Measurements from ENCODE around the gene CYB561D1.

CYB561D1 gene

GRCh38 chr1:109534307-109534858 lies 40.5 kb downstream of the CYB561D1 start:
- CTCF ChIA-PET = interaction anchor here (0.6 to 1.7 kb wide), 3 partner anchors 12 to 44 kb away, joined by 3 to 10 read pairs (median 4); no protein-coding TSS in a partner anchor
- TF ChIP-seq ZNF384 (IDR thresholded peaks at IDR 0.05) (no peak), ELF4 (IDR thresholded peaks at IDR 0.05) (no peak), SP1 (IDR thresholded peaks at IDR 0.05) (no peak), BHLHE40 (IDR thresholded peaks at IDR 0.05; ENCODE audit: borderline replicate concordance) (no peak), FOXA1 (IDR thresholded peaks at IDR 0.05) (no peak), L3MBTL2 (conservative IDR thresholded peaks at IDR 0.05) (no peak), TARDBP (IDR thresholded peaks at IDR 0.05) (no peak)
- POLR2A ChIA-PET = interaction anchor here (0.7 to 1.3 kb wide), 2 partner anchors 39 to 582 kb away, joined by 3 to 4 read pairs; no protein-coding TSS in a partner anchor
- DNase-seq (ENCODE audit: extremely low spot score) = no peak

GRCh38 chr1:109535481-109535880 lies 41.6 kb downstream of the CYB561D1 start:
- no peak for DNase-seq (ENCODE audit: extremely low spot score)
- CTCF ChIA-PET = interaction anchor here (0.9 to 1.7 kb wide), 3 partner anchors 10 to 45 kb away, joined by 3 to 10 read pairs (median 4); no protein-coding TSS in a partner anchor
- POLR2A ChIA-PET = no interaction called here
- no peak for TF ChIP-seq NFRKB (IDR thresholded peaks at IDR 0.05)
- no peak for TF ChIP-seq FOXK2 (IDR thresholded peaks at IDR 0.05)
- TF ChIP-seq ZNF384 (IDR thresholded peaks at IDR 0.05) = no peak
- no peak for TF ChIP-seq CTBP1 (IDR thresholded peaks at IDR 0.05; ENCODE audit: borderline replicate concordance)

- POLR2A ChIA-PET = no interaction called here
- no peak for DNase-seq (ENCODE audit: extremely low spot score)
- TF ChIP-seq LEF1 (IDR thresholded peaks at IDR 0.05; ENCODE audit: borderline replicate concordance) (no peak), ZNF384 (IDR thresholded peaks at IDR 0.05) (no peak), TARDBP (IDR thresholded peaks at IDR 0.05) (no peak), ARNT (IDR thresholded peaks at IDR 0.05) (no peak), CTBP1 (IDR thresholded peaks at IDR 0.05; ENCODE audit: borderline replicate concordance) (no peak), FOXM1 (IDR thresholded peaks at IDR 0.05; ENCODE audit: borderline replicate concordance) (no peak), L3MBTL2 (conservative IDR thresholded peaks at IDR 0.05) (no peak), SUZ12 (IDR thresholded peaks at IDR 0.05) (no peak), BHLHE40 (IDR thresholded peaks at IDR 0.05; ENCODE audit: borderline replicate concordance) (no peak), ELF4 (IDR thresholded peaks at IDR 0.05) (no peak)
- CTCF ChIA-PET = interaction anchor here (0.9 to 1.7 kb wide), 2 partner anchors 33 to 46 kb away, joined by 3 to 10 read pairs; no protein-coding TSS in a partner anchor
Observed at GRCh38 chr1:109535971-109536491, 42.1 kb downstream of the CYB561D1 start.

GRCh38 chr1:109537450-109538178 lies 43.7 kb downstream of the CYB561D1 start:
- CTCF ChIA-PET = interaction anchor here (1.1 to 1.3 kb wide), 2 partner anchors 8 to 47 kb away, joined by 3 to 5 read pairs; no protein-coding TSS in a partner anchor
- POLR2A ChIA-PET = interaction anchor here (0.9 to 3.6 kb wide), 2 partner anchors 8 to 11 kb away, joined by 3 to 22 read pairs; partner anchors contain the start of gene GNAI3
- TF ChIP-seq TARDBP (IDR thresholded peaks at IDR 0.05) (no peak), LEF1 (IDR thresholded peaks at IDR 0.05; ENCODE audit: borderline replicate concordance) (no peak), ELF4 (IDR thresholded peaks at IDR 0.05) (no peak), SUZ12 (IDR thresholded peaks at IDR 0.05) (no peak), FOXK2 (IDR thresholded peaks at IDR 0.05) (no peak), CTBP1 (IDR thresholded peaks at IDR 0.05; ENCODE audit: borderline replicate concordance) (no peak), HDGF (IDR thresholded peaks at IDR 0.05; ENCODE audit: borderline replicate concordance) (no peak), ARNT (IDR thresholded peaks at IDR 0.05) (no peak), BHLHE40 (IDR thresholded peaks at IDR 0.05; ENCODE audit: borderline replicate concordance) (no peak)
- DNase-seq (ENCODE audit: extremely low spot score) = no peak

GRCh38 chr1:109538827-109539555 lies 45.1 kb downstream of the CYB561D1 start:
- ChIA-PET POLR2A (interaction anchor here (0.6 to 3.6 kb wide), 3 partner anchors 10 to 446 kb away, joined by 3 to 22 read pairs (median 4); partner anchors contain the start of genes AHCYL1, AMPD2, GNAI3 and GNAT2), CTCF (interaction anchor here (0.5 to 4.1 kb wide), 3 partner anchors 49 to 168 kb away, joined by 3 to 17 read pairs (median 4); no protein-coding TSS in a partner anchor)
- no peak for DNase-seq (ENCODE audit: extremely low spot score)
- TF ChIP-seq ELF4 (IDR thresholded peaks at IDR 0.05) = no peak

GRCh38 chr1:109539676-109540075 lies 45.8 kb downstream of the CYB561D1 start, which contains the start of gene GPR61:
Gene GPR61, plus strand, starts transcription at chr1:109539872. Its CDS starts 3,151 bp downstream, at chr1:109543023.
- CTCF ChIA-PET = interaction anchor here (1.3 to 4.1 kb wide), 2 partner anchors 49 to 100 kb away, joined by 4 to 17 read pairs; no protein-coding TSS in a partner anchor
- no peak for DNase-seq (ENCODE audit: extremely low spot score)
- POLR2A ChIA-PET = interaction anchor here (0.6 to 3.6 kb wide), 3 partner anchors 9 to 445 kb away, joined by 3 to 22 read pairs (median 4); partner anchors contain the start of genes AHCYL1, AMPD2, GNAI3 and GNAT2
- TF ChIP-seq FOXM1 (IDR thresholded peaks at IDR 0.05; ENCODE audit: borderline replicate concordance) (no peak), LEF1 (IDR thresholded peaks at IDR 0.05; ENCODE audit: borderline replicate concordance) (no peak), ELF4 (IDR thresholded peaks at IDR 0.05) (no peak), SUZ12 (IDR thresholded peaks at IDR 0.05) (no peak), L3MBTL2 (conservative IDR thresholded peaks at IDR 0.05) (no peak), ARNT (IDR thresholded peaks at IDR 0.05) (no peak), NFRKB (IDR thresholded peaks at IDR 0.05) (no peak), FOXA1 (IDR thresholded peaks at IDR 0.05) (no peak), HDGF (IDR thresholded peaks at IDR 0.05; ENCODE audit: borderline replicate concordance) (no peak), SP1 (IDR thresholded peaks at IDR 0.05) (no peak), ZNF384 (IDR thresholded peaks at IDR 0.05) (no peak), FOXK2 (IDR thresholded peaks at IDR 0.05) (no peak)

- ChIA-PET POLR2A (no interaction called here), CTCF (interaction anchor here (0.7 to 4.1 kb wide), 7 partner anchors 8 to 115 kb away, joined by 4 to 17 read pairs (median 4); no protein-coding TSS in a partner anchor)
- DNase-seq (ENCODE audit: extremely low spot score) = no peak
- TF ChIP-seq SP1 (IDR thresholded peaks at IDR 0.05) = no peak
- no peak for TF ChIP-seq ZNF384 (IDR thresholded peaks at IDR 0.05)
- no peak for TF ChIP-seq SUZ12 (IDR thresholded peaks at IDR 0.05)
- TF ChIP-seq FOXK2 (IDR thresholded peaks at IDR 0.05) = no peak
- no peak for TF ChIP-seq NFRKB (IDR thresholded peaks at IDR 0.05)
- no peak for TF ChIP-seq CTBP1 (IDR thresholded peaks at IDR 0.05; ENCODE audit: borderline replicate concordance)
- no peak for TF ChIP-seq ARNT (IDR thresholded peaks at IDR 0.05)
- no peak for TF ChIP-seq ELF4 (IDR thresholded peaks at IDR 0.05)
- TF ChIP-seq TARDBP (IDR thresholded peaks at IDR 0.05) = no peak
- no peak for TF ChIP-seq FOXM1 (IDR thresholded peaks at IDR 0.05; ENCODE audit: borderline replicate concordance)
- TF ChIP-seq PKNOX1 (IDR thresholded peaks at IDR 0.05) = no peak
- TF ChIP-seq BHLHE40 (IDR thresholded peaks at IDR 0.05; ENCODE audit: borderline replicate concordance) = no peak
- no peak for TF ChIP-seq LEF1 (IDR thresholded peaks at IDR 0.05; ENCODE audit: borderline replicate concordance)
- no peak for TF ChIP-seq L3MBTL2 (conservative IDR thresholded peaks at IDR 0.05)
- no peak for TF ChIP-seq FOXA1 (IDR thresholded peaks at IDR 0.05)
- no peak for TF ChIP-seq HDGF (IDR thresholded peaks at IDR 0.05; ENCODE audit: borderline replicate concordance)
Observed at GRCh38 chr1:109541102-109541501, 47.2 kb downstream of the CYB561D1 start.
